GM12872 (cell line): ENCODE data around the gene TMEM39B.

Experiments
- CTCF ChIP-seq: IDR thresholded peaks from 3 replicates; pipeline ENCODE4 v1.5.1; 2011; ENCODE audit warnings: low read depth, mild to moderate bottlenecking, low read length, moderate library complexity; ENCODE audit not compliant: insufficient read depth

TMEM39B gene

GRCh38 chr1:32040711-32041110 lies 32.0 kb upstream of the TMEM39B start:
- TF ChIP-seq CTCF, result no peak

- no peak for TF ChIP-seq CTCF
Measured at GRCh38 chr1:32042330-32042729, 30.4 kb upstream of the TMEM39B start.

GRCh38 chr1:32044234-32044633 lies 28.5 kb upstream of the TMEM39B start:
- no peak for TF ChIP-seq CTCF

- no peak for TF ChIP-seq CTCF
Measured at GRCh38 chr1:32045772-32046171, 27.0 kb upstream of the TMEM39B start.

- TF ChIP-seq CTCF, result no peak
Measured at GRCh38 chr1:32047701-32048100, 25.0 kb upstream of the TMEM39B start.

GRCh38 chr1:32048440-32048839 lies 24.3 kb upstream of the TMEM39B start:
- TF ChIP-seq CTCF, result no peak

- TF ChIP-seq CTCF, result no peak
Measured at GRCh38 chr1:32051706-32052105, 21.0 kb upstream of the TMEM39B start.

GRCh38 chr1:32052887-32053286 lies 19.9 kb upstream of the TMEM39B start:
- no peak for TF ChIP-seq CTCF
